ENCODE measurements around the gene SOX6.

The SOX6 gene

GRCh38 chr11:16136792-16137390 lies 219.5 kb downstream of the SOX6 start:
- DNase-seq = no peak

DNA sequence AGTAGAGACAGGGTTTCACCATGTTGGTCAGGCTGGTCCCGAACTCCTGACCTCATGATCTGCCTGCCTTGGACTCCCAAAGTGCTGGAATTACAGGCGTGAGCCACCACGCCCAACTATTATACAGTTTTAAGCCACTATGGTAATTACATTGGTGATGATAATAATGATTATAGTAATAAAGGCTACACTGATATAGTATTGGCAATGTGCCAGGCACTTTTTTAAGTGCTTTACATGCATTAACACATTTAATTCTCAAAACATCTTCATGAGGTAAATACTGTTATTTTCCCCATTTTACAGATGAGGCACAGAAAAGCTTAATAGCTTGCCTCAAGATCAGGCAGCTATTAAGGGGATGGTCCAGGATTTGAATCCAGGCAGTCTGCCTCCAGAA lies 222.5 kb downstream of the SOX6 start:
- no peak for DNase-seq

DNA sequence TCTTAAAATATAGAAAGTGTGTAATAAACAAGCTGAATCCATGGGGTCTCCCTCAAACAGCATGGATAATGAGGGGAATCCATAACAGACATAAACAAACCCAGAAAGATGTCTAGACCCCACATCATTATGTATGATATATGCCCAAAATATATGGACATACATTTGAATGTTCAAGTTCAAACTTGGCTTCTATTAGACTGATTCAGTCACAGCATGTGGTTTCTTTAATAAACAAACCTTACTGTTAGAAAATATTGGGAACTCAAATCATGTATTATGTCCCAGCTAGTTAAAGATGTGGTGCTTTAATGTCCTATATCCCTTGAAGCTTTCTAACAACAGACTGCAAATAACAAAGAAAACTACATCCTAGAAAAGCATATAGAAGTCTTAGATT lies 228.6 kb downstream of the SOX6 start:
- no peak for DNase-seq

- no peak for DNase-seq
Observed at GRCh38 chr11:16126362-16126761, 230.0 kb downstream of the SOX6 start.

- no peak for DNase-seq
Observed at GRCh38 chr11:16125796-16126195, 230.6 kb downstream of the SOX6 start.

GRCh38 chr11:16124390-16124789 lies 232.0 kb downstream of the SOX6 start:
- DNase-seq = no peak

DNA sequence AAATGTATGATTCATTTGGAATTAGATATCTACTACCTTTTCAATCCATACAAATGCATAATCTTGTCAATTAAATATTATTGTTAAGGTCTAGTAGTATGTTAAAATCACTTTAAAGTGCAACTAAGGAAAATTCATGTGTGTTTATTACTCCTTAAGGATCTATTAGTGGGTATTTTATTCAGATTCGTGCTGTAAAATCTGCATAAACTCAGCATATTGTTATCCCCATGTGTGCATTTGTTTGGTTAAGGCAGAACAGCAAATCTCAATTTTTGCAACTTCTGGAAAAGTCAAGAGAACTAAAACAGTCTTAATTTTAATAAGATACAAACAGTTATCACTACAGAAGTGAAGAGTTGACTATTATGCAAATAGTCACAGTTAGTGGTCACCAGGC lies 234.5 kb downstream of the SOX6 start:
- no peak for DNase-seq

DNA sequence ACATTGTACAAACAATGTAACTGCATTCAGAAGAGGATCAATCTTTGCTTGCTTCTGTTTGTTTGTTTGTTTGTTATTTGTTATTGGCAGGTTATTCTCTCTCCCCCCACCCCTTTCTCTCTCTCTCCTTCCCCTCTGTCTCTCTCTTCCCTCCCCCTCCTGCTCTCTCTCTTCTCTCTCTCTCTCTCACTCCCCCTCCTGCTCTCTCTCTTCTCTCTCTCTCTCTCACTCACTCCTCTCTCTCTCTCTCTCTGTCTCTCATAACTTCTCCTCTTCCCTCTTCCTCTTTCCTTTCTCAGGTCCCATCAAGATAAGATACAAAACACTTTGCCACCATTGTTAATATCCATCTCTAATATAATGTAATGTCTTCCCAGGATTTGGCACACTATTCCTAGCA lies 236.3 kb downstream of the SOX6 start:
- DNase-seq = no peak

DNA sequence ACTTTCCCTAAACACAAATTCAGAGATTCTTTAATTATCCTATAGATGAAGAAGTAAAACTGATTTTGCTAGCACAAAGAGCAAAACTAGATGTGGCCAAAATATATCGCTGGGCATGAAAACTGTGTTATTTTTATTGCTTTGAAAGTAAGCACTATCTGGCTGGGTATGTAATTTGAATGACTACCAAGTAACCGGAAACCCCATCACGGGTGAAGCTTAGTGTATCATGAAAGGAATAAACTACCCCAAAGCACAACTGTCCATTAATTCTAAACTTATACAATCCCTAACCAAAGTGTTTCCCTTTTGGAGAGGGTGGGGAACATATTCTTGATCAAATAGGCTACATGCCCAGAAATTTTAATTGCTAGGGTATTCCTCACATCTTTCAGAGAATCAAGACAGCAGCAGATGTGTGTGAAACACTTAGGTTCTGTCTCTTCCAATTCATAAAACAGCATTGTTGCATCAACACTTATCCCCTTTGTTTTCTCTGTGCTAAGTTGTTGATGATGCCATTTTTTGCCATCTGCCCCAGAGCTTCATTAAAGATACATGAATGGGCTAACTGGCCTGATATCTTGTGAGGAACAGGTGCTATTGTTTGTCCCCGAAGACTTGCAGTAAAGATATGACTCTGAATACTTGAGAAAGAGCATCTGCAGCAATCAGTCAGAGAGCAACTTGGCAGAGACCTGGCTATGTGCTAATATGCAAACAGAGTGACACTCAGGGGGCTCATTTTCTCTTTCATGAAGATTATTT lies 238.2 kb downstream of the SOX6 start:
- no peak for DNase-seq

- DNase-seq = no peak
Observed at GRCh38 chr11:16114978-16115871, 241.1 kb downstream of the SOX6 start.

DNA sequence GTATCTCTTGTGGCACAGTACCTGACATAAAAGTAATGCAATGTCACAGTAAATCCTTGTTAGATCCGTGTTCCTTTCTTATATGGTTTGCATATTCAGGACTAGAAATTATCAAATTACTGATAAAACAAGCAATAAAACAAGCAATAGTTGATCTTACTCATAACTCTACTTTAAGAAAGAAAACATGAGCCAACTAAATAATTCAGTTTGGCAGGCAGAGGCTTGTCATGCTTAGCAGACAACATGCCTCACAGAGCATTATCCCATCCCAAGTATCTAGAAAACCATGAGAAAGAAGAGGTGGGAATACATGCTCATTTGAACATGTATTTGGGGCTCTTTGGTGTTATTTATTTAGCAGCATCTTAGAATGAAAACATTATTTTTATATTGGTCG lies 241.9 kb downstream of the SOX6 start:
- no peak for DNase-seq

DNA sequence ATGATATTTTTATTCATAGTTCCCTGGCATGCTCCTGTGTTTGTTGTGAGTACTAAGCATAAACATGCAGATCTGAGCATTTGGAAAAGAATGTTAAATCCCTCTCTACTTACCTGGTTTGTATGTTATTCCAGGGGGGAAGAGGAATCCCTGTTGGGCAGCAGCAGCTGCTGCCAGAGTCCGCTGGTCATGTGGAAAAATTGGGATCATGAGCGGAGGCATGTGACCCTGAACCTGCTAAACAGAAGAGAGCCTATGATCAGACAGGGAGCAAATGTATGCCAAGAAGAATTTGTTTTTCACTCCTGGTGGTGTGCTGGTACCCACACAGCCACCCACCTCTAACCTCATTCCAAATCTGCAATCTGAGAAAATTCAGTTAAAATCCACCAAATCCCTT lies 244.7 kb downstream of the SOX6 start:
- DNase-seq = no peak

GRCh38 chr11:16110886-16111285 lies 245.5 kb downstream of the SOX6 start:
- no peak for DNase-seq

GRCh38 chr11:16099343-16099900 lies 256.9 kb downstream of the SOX6 start:
- DNase-seq = no peak

DNA sequence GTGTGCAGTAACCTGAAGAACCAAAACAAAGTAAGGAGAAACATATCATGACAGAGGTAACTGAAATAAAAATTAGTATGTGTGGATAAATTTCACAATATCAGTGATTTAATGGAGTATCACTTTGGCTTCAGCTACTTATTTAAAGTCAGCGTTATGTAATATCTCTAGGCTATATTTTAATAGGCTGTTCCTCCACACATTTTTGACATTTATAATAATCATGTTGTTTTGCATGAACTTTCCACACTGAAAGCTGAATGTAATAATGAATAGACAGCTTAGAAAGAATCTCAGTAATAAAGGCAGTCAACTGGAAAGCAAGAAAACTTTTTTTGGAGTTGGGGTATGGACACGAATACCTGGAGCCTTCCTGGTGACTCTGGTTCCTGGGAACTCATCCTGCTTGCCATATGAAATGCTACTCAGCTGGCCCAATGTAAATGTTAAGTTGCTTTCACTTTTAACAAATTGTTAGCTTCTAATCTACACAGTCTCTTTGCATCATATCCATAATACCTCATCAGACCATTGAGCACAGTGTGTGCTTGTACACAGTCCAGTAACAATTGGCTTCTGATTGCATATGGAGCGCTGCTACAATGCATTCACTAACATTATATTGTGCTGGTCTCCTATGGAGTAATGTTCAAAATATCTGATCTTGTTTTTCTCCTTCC lies 257.7 kb downstream of the SOX6 start:
- no peak for DNase-seq

DNA sequence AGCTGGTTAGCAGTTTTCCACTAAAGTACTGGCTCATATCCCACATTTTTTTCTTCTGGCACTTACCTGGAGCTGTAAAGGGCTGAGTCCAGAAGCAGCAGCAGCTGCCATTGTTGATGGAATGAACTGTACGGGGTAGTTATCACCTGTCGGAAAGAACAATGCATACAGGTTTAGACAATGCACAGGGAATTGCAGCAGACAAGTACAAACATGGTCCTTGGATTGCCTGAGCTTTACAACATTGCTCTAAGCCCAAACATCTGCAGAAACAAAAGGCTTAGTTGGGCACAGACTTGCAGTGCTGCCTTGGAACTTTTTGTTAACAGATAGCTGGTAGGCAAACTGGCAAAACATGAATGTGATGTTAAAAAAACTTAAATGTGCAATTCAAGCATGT lies 258.8 kb downstream of the SOX6 start:
- no peak for DNase-seq

GRCh38 chr11:16096336-16096735 lies 260.0 kb downstream of the SOX6 start:
- DNase-seq = no peak

GRCh38 chr11:16095756-16096155 lies 260.6 kb downstream of the SOX6 start:
- no peak for DNase-seq

- DNase-seq = no peak
Observed at GRCh38 chr11:16093889-16094653, 262.3 kb downstream of the SOX6 start.

DNA sequence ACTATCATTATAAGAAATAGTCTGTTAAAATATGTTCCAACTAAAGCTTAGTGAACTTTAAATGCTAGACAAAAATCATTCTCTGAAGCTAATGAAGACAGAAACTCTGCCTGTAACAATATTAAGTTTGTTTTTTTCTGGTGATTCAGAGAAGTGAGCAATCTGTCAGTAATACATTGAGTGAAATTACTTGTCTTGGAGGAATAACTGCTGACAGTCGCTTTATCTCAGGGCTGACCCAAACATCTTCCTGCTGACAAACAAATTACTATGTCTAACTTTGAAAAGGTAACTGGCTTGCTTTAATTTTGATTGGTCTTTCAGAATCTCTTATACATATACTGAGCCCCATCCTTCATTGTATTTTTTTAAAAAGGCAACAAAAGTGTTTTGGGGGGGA lies 264.5 kb downstream of the SOX6 start:
- no peak for DNase-seq

DNA sequence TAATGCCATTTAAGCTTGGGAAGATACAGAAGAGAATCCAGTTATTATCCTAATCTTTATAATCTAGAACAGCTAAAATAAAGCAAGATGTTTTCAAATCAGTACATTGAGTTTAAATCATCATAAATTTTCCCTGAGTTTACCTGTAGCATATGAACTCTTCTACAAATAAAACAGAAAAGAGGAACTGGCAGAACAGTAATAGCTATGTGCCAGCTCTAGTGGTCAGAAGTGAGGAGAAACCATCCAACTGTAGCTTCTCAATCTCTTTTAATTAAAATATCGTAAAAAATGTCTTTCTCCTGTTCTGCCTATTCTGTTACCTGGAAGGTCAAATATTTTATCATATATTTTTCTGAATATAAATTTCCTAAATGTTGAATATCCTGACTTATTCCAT lies 266.9 kb downstream of the SOX6 start:
- no peak for DNase-seq

DNA sequence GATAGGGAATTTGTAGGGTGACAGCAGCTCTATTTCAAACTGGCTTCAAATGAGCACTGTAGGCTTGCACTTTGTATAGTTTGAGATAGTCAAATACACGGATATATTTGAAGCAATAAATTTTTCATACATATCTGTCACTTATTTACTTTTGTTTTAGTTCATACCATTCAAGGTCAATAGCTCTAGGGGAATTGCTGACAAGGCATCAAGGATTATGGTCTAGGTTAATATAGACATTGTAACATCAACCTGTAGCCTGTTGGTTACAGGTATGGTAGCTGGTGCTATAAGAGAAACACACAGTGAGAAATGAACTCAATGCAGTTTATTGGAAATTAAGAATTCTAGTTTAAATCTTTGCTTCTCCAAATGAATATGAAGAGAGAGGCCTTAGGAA lies 267.6 kb downstream of the SOX6 start:
- DNase-seq = no peak

Data from T-helper 9 cell (primary cell).